Measurements from ENCODE around the gene ZCCHC12. TPM values are rescaled to one million over a fixed set of nuclear protein-coding genes. Genes with fewer than 3 reads are reported as not detected.

The ZCCHC12 gene
- total and polyA plus RNA-seq, 2 experiments from 2014 or later: not detected

DNA sequence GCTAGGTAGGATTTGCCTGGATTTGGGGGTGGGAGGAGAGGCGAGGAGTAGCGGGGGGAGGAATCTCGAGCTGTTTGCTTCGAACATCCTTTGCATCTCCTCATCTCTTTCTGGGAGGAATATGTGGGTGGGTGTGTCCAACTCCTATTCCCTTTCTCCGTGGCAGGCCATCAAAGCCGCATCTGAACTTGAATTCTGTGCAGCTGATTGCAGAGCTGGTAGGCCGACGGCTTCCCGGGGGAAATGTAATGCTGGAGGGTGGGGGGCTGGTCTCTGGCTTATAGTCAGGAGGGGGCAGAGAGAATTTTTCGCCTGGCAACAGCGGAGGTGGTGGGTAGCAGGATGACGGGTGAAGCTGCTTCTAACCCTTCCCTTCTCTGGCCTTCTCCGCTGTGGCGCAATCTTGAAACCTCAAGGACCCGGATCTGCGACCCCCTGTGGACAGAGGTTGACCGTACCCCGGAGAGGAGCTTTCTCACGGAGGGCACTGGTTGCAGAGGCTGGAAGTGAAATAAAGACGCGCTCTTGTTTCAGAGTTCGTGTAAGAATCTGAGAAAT, 628 bp downstream of the ZCCHC12 start:
- Histone ChIP-seq H3K9me3 (ENCODE audit: low read depth) (no peaks in the 10 kb centered on the region), H3K4me2 (ENCODE audit: unreplicated experiment) (peak overlapping the region; percentile 71), H2AFZ (peak overlapping the region; percentile 63), H3K27ac (no peak overlapping the region), H3K9me2 (ENCODE audit: insufficient read depth) (no peaks in the 10 kb centered on the region), H3K36me3 (ENCODE audit: low read depth) (no peaks in the 10 kb centered on the region), H4K20me1 (ENCODE audit: insufficient read depth) (no peaks in the 10 kb centered on the region), H3K27me3 (replicated peaks; ENCODE audit: insufficient read depth) (peaks cover 10% of the 10 kb centered on the region), H3K4me1 (ENCODE audit: insufficient read depth) (no peaks in the 10 kb centered on the region), H3F3A (ENCODE audit: insufficient read depth) (no peaks in the 10 kb centered on the region), H3K9ac (no peak overlapping the region), H3K79me2 (ENCODE audit: insufficient read depth) (no peaks in the 10 kb centered on the region), H3K4me3 (peak overlapping the region; percentile 59; the same call in 1 of the 2 replicates)
- DNase-seq: no peak
- TF ChIP-seq EZH2 (IDR thresholded peaks at IDR 0.05; ENCODE audit: insufficient read depth, poor library complexity, severe bottlenecking) (no peak), EZH2phosphoT487 (IDR thresholded peaks at IDR 0.05; ENCODE audit: insufficient read depth, low read depth) (no peak)
- in situ Hi-C loops (cut with MboI): loop anchor here (25.0 kb wide), 1 partner anchor 362 kb away; no protein-coding TSS in a partner anchor
- WGBS, 2 experiments (ENCODE audit: low coverage in 1 of 2, low lambda C conversion rate in 2 of 2, missing lambda C conversion rate in 2 of 2): 6 to 13% methylated on average over 9 to 20 of the region's 22 CpGs

DNA sequence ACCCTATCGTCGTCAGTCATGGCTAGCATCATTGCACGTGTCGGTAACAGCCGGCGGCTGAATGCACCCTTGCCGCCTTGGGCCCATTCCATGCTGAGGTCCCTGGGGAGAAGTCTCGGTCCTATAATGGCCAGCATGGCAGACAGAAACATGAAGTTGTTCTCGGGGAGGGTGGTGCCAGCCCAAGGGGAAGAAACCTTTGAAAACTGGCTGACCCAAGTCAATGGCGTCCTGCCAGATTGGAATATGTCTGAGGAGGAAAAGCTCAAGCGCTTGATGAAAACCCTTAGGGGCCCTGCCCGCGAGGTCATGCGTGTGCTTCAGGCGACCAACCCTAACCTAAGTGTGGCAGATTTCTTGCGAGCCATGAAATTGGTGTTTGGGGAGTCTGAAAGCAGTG, 1.6 kb downstream of the ZCCHC12 start:
- Histone ChIP-seq H3K4me2 (ENCODE audit: unreplicated experiment) (no peak overlapping the region), H3K9me2 (ENCODE audit: insufficient read depth) (no peaks in the 10 kb centered on the region), H4K20me1 (ENCODE audit: insufficient read depth) (no peaks in the 10 kb centered on the region), H3K27me3 (replicated peaks; ENCODE audit: insufficient read depth) (peaks cover 10% of the 10 kb centered on the region), H3K9ac (no peak overlapping the region), H3K4me1 (ENCODE audit: insufficient read depth) (no peaks in the 10 kb centered on the region), H3K36me3 (ENCODE audit: low read depth) (no peaks in the 10 kb centered on the region), H3K79me2 (ENCODE audit: insufficient read depth) (no peaks in the 10 kb centered on the region), H3K27ac (no peak overlapping the region), H3K9me3 (ENCODE audit: low read depth) (no peaks in the 10 kb centered on the region), H2AFZ (no peak overlapping the region), H3K4me3 (no peak overlapping the region), H3F3A (ENCODE audit: insufficient read depth) (no peaks in the 10 kb centered on the region)
- no peak for DNase-seq
- TF ChIP-seq EZH2 (IDR thresholded peaks at IDR 0.05; ENCODE audit: insufficient read depth, poor library complexity, severe bottlenecking): no peak
- no peak for TF ChIP-seq EZH2phosphoT487 (IDR thresholded peaks at IDR 0.05; ENCODE audit: insufficient read depth, low read depth)
- WGBS, 2 experiments (ENCODE audit: low coverage in 1 of 2, low lambda C conversion rate in 2 of 2, missing lambda C conversion rate in 2 of 2): 61 to 78% methylated on average over 11 to 16 of the region's 16 CpGs
- in situ Hi-C loops (cut with MboI): loop anchor here (25.0 kb wide), 1 partner anchor 387 kb away; no protein-coding TSS in a partner anchor

DNA sequence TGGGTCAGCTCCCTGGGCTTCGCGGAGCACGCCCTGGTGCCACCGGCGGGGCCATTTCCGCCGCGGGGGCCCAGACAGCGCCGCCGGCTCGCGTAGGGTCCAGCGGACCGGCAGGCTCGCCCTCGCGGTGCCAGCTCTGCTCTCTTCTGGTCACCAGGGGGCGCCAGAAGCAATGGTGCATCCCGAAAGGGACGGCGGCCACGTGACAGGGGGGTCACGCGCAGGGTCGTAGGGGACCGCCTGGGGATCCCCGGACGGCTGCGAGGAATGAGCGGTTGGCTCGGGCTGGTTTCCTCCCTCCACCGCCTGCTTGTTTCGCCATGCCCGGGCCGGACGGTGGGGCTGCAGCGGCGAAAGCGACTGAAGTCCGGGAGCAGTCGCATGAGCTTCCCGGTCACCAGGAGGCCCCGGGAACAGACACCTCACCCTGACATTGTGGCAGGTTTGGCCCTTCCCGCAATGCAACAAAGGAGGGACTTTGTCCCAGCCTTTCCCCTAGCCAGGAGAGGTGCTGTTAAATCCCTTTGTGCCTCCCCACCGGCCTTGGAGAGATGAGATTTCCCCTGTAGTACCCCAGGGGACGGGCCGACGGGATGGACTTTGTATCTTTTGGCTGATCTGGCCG, 15.8 kb downstream of the ZCCHC12 start:
- H3K27me3 ChIP-seq (replicated peaks; ENCODE audit: insufficient read depth): no peaks in the 10 kb centered on the region
- H3K4me1 ChIP-seq (ENCODE audit: insufficient read depth): no peaks in the 10 kb centered on the region
- peak; percentile 62 for DNase-seq
- in situ Hi-C loops (cut with MboI): loop anchor here (25.0 kb wide), 1 partner anchor 373 kb away; no protein-coding TSS in a partner anchor
- peak overlapping the region; percentile 65 for H3K4me2 ChIP-seq (ENCODE audit: unreplicated experiment)
- no peak for TF ChIP-seq EZH2phosphoT487 (IDR thresholded peaks at IDR 0.05; ENCODE audit: insufficient read depth, low read depth)
- TF ChIP-seq EZH2 (IDR thresholded peaks at IDR 0.05; ENCODE audit: insufficient read depth, poor library complexity, severe bottlenecking): no peak
- H3F3A ChIP-seq (ENCODE audit: insufficient read depth): no peaks in the 10 kb centered on the region
- peak overlapping the region; percentile 50; the same call in 1 of the 2 replicates for H3K9ac ChIP-seq
- no peaks in the 10 kb centered on the region for H3K36me3 ChIP-seq (ENCODE audit: low read depth)
- H3K4me3 ChIP-seq: peak overlapping the region; percentile 70
- H3K27ac ChIP-seq: no peak overlapping the region
- H2AFZ ChIP-seq: peak overlapping the region; percentile 76
- H3K9me3 ChIP-seq (ENCODE audit: low read depth): no peaks in the 10 kb centered on the region
- H4K20me1 ChIP-seq (ENCODE audit: insufficient read depth): no peaks in the 10 kb centered on the region
- H3K9me2 ChIP-seq (ENCODE audit: insufficient read depth): no peaks in the 10 kb centered on the region
- H3K79me2 ChIP-seq (ENCODE audit: insufficient read depth): no peaks in the 10 kb centered on the region
- WGBS, 2 experiments (ENCODE audit: low coverage in 1 of 2, low lambda C conversion rate in 2 of 2, missing lambda C conversion rate in 2 of 2): 4 to 9% methylated on average over 26 to 35 of the region's 50 CpGs

DNA sequence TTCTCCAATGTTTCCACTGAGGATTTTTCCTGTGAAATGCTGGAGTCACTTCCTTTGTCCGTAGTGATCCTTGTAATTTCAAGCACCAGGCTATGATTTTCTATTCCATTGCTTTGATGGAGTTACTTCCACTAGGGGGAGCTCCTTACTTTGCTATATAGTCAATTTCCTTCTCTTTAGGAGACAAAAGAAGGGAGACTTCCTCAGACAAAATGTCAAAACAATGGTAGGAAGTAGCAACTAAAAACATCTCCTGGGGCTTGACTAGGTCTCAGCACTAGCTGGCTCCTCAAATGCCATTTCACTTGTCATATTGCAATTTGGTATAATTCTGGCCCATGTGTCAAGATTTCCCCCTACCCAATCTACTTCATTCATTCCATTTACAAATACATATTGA, 24.1 kb downstream of the ZCCHC12 start:
- Histone ChIP-seq H3K9me2 (ENCODE audit: insufficient read depth) (no peaks in the 10 kb centered on the region), H3K36me3 (ENCODE audit: low read depth) (no peaks in the 10 kb centered on the region), H3K27ac (no peak overlapping the region), H3K4me2 (ENCODE audit: unreplicated experiment) (no peak overlapping the region), H3F3A (ENCODE audit: insufficient read depth) (no peaks in the 10 kb centered on the region), H2AFZ (no peak overlapping the region), H3K4me3 (no peak overlapping the region), H3K9ac (no peak overlapping the region), H3K79me2 (ENCODE audit: insufficient read depth) (no peaks in the 10 kb centered on the region), H4K20me1 (ENCODE audit: insufficient read depth) (no peaks in the 10 kb centered on the region), H3K9me3 (ENCODE audit: low read depth) (no peaks in the 10 kb centered on the region), H3K27me3 (replicated peaks; ENCODE audit: insufficient read depth) (no peaks in the 10 kb centered on the region), H3K4me1 (ENCODE audit: insufficient read depth) (no peaks in the 10 kb centered on the region)
- in situ Hi-C loops (cut with MboI): loop anchor here (10.0 to 25.0 kb wide), 2 partner anchors 217 to 365 kb away; no protein-coding TSS in a partner anchor
- WGBS, 2 experiments (ENCODE audit: low coverage in 1 of 2, low lambda C conversion rate in 2 of 2, missing lambda C conversion rate in 2 of 2): 0% methylated on average over 1 of the region's 1 CpG
- TF ChIP-seq EZH2phosphoT487 (IDR thresholded peaks at IDR 0.05; ENCODE audit: insufficient read depth, low read depth) (no peak), EZH2 (IDR thresholded peaks at IDR 0.05; ENCODE audit: insufficient read depth, poor library complexity, severe bottlenecking) (no peak)
- peak; percentile 60 for DNase-seq

Data from GM23248 (cell line).